GM23338 (cell line): ENCODE measurements around the gene VAPB. TPM values are rescaled to one million over a fixed set of nuclear protein-coding genes. Genes with fewer than 3 reads are reported as not detected.

Source experiments
- ATAC-seq: fragments of 200-7000 bp; cut with Tn5 transposase; 3 replicates; pipeline ENCODE4 v1.9.1; 2020
- DNase-seq: peaks from one replicate; pipeline ENCODE4 v3.0.0-alpha.2; 2015; ENCODE audit warnings: low spot score
- H2AFZ ChIP-seq: fragments of 200-600 bp; sonication (generic); 2 replicates; pipeline ENCODE4 v1.8.0; 2016; ENCODE audit warnings: antibody characterized with exemption, mild to moderate bottlenecking, moderate library complexity
- H3F3A ChIP-seq: fragments of 200-600 bp; sonication (generic); replicated peaks from 2 replicates; pipeline ENCODE4 v1.8.0; 2017; ENCODE audit warnings: antibody characterized with exemption, mixed run types, low read depth
- H3K27ac ChIP-seq: fragments of 200-600 bp; sonication (generic); 2 replicates; pipeline ENCODE4 v1.6.1; 2016; ENCODE audit warnings: low read depth
- H3K27me3 ChIP-seq: fragments of 200-600 bp; sonication (generic); 2 replicates; pipeline ENCODE4 v1.8.0; 2016; ENCODE audit warnings: mild to moderate bottlenecking, mixed run types, moderate library complexity; ENCODE audit not compliant: insufficient read depth
- H3K36me3 ChIP-seq: fragments of 200-600 bp; sonication (generic); 2 replicates; pipeline ENCODE4 v1.8.0; 2016; ENCODE audit warnings: mild to moderate bottlenecking; ENCODE audit not compliant: insufficient read depth
- H3K4me1 ChIP-seq: fragments of 200-600 bp; sonication (generic); 2 replicates; pipeline ENCODE4 v1.8.0; 2016; ENCODE audit warnings: mild to moderate bottlenecking, moderate library complexity; ENCODE audit not compliant: insufficient read depth
- H3K4me2 ChIP-seq: fragments of 200-600 bp; sonication (generic); 2 replicates; pipeline ENCODE4 v1.7.1; 2017; ENCODE audit warnings: mixed run types
- H3K4me3 ChIP-seq: fragments of 200-600 bp; sonication (generic); 2 replicates; pipeline ENCODE4 v1.6.1; 2016; ENCODE audit warnings: mixed run types
- H3K79me2 ChIP-seq: fragments of 200-600 bp; sonication (generic); replicated peaks from 2 replicates; pipeline ENCODE4 v1.8.0; 2017; ENCODE audit warnings: mild to moderate bottlenecking; ENCODE audit not compliant: insufficient read depth
- H3K9me2 ChIP-seq: fragments of 200-600 bp; sonication (generic); 2 replicates; pipeline ENCODE4 v1.8.0; 2017; ENCODE audit not compliant: insufficient read depth
- H4K20me1 ChIP-seq: fragments of 200-600 bp; sonication (generic); replicated peaks from 2 replicates; pipeline ENCODE4 v1.8.0; 2017; ENCODE audit warnings: mild to moderate bottlenecking; ENCODE audit not compliant: insufficient read depth
- H3K27ac Mint-ChIP-seq: 2 replicates; pipeline ENCODE4 v1.8.0; 2020; ENCODE audit warnings: inconsistent platforms, mild to moderate bottlenecking, moderate library complexity, mixed read lengths
- H3K27me3 Mint-ChIP-seq: 3 replicates; pipeline ENCODE4 v1.8.0; 2022; ENCODE audit warnings: low read depth, mild to moderate bottlenecking, moderate library complexity, mixed read lengths, inconsistent platforms; ENCODE audit not compliant: insufficient read depth, poor library complexity
- H3K36me3 Mint-ChIP-seq: 3 replicates; pipeline ENCODE4 v1.8.0; 2021; ENCODE audit warnings: low read depth, mild to moderate bottlenecking, inconsistent platforms, moderate library complexity, mixed read lengths
- H3K4me1 Mint-ChIP-seq: 3 replicates; pipeline ENCODE4 v1.8.0; 2020; ENCODE audit warnings: mild to moderate bottlenecking, inconsistent platforms, mixed read lengths
- H3K4me3 Mint-ChIP-seq: 3 replicates; pipeline ENCODE4 v1.8.0; 2021; ENCODE audit warnings: moderate library complexity, mild to moderate bottlenecking, inconsistent platforms, mixed read lengths
- H3K9me3 Mint-ChIP-seq: 3 replicates; pipeline ENCODE4 v1.8.0; 2020; ENCODE audit warnings: moderate library complexity, mild to moderate bottlenecking, inconsistent platforms, mixed read lengths
- CREB1 ChIP-seq: fragments of 250-450 bp; sonication (Bioruptor Pico); IDR thresholded peaks from 2 replicates; pipeline ENCODE4 v1.5.0; 2020; ENCODE audit warnings: low read depth, mild to moderate bottlenecking, moderate library complexity
- EZH2 ChIP-seq: fragments of 200-600 bp; sonication (generic); IDR thresholded peaks from one replicate; pipeline ENCODE4 v1.8.0; 2017; ENCODE audit warnings: antibody characterized with exemption, mild to moderate bottlenecking, low read depth; ENCODE audit not compliant: unreplicated experiment
- EZH2phosphoT487 ChIP-seq: fragments of 200-600 bp; sonication (generic); IDR thresholded peaks from one replicate; pipeline ENCODE4 v1.8.1; 2018; ENCODE audit warnings: antibody characterized with exemption; ENCODE audit not compliant: unreplicated experiment
- JUNB ChIP-seq: IDR thresholded peaks from one replicate; pipeline ENCODE4 v1.6.1; 2016; ENCODE audit warnings: antibody characterized with exemption; ENCODE audit not compliant: unreplicated experiment
- NANOG ChIP-seq: IDR thresholded peaks from 2 replicates; pipeline ENCODE4 v1.6.1; 2016; ENCODE audit warnings: antibody characterized with exemption, borderline replicate concordance
- POLR2AphosphoS5 ChIP-seq: IDR thresholded peaks from 2 replicates; pipeline ENCODE4 v1.6.1; 2016; ENCODE audit warnings: antibody characterized with exemption, low read depth
- STAT1 ChIP-seq: IDR thresholded peaks from one replicate; pipeline ENCODE4 v1.6.1; 2016; ENCODE audit warnings: antibody characterized with exemption; ENCODE audit not compliant: unreplicated experiment
- ZNF114 ChIP-seq: fragments of 250-450 bp; sonication (Bioruptor Pico); IDR thresholded peaks from 2 replicates; pipeline ENCODE4 v1.5.0; 2020; ENCODE audit warnings: mild to moderate bottlenecking, moderate library complexity
- ZNF331 ChIP-seq: fragments of 250-450 bp; sonication (Bioruptor Pico); IDR thresholded peaks from 2 replicates; pipeline ENCODE4 v1.5.0; 2020; ENCODE audit warnings: low read depth, mild to moderate bottlenecking, moderate library complexity
- polyA plus RNA-seq: library from polyadenylated mRNA; unstranded; fragments of >200 nt; fragmentation: Nextera tagmentation; extraction: Ambion mirVana; gene quantifications from 2 replicates; pipeline ENCODE4 v1.2.1, GENCODE V29; 2016
- total RNA-seq: library from RNA; depleted of rRNA; stranded (reverse); fragments of >200 nt; shearing (Covaris generic); gene quantifications from 2 replicates; pipeline ENCODE4 v1.2.3, GENCODE V29; 2014
- TF ChIP-seq, protein P1 (sequence below): IDR thresholded peaks from 2 replicates; pipeline ENCODE4 v1.6.1; 2016; ENCODE audit warnings: antibody characterized with exemption
- TF ChIP-seq, protein P2 (sequence below): fragments of 250-450 bp; sonication (Bioruptor Pico); IDR thresholded peaks from 2 replicates; pipeline ENCODE4 v1.5.0; 2020; ENCODE audit warnings: mild to moderate bottlenecking, moderate library complexity
- TF ChIP-seq, protein P3 (sequence below): IDR thresholded peaks from one replicate; pipeline ENCODE4 v1.6.1; 2018; ENCODE audit warnings: antibody characterized with exemption; ENCODE audit not compliant: unreplicated experiment
- TF ChIP-seq, protein P4 (sequence below), 2 experiments: fragments of 200-600 bp in 1 of 2; sonication (generic) in 1 of 2; conservative IDR thresholded peaks; 2 replicates each; pipeline versions ENCODE4 v1.5.1 to v1.6.1; 2016 to 2017; ENCODE audit warnings: antibody characterized with exemption in 2 of 2, low read depth in 2 of 2, mild to moderate bottlenecking in 2 of 2, moderate library complexity in 1 of 2

Gene VAPB
- total and polyA plus RNA-seq, 2 experiments from 2014 or later, result 18.8 to 22.9 TPM

DNA sequence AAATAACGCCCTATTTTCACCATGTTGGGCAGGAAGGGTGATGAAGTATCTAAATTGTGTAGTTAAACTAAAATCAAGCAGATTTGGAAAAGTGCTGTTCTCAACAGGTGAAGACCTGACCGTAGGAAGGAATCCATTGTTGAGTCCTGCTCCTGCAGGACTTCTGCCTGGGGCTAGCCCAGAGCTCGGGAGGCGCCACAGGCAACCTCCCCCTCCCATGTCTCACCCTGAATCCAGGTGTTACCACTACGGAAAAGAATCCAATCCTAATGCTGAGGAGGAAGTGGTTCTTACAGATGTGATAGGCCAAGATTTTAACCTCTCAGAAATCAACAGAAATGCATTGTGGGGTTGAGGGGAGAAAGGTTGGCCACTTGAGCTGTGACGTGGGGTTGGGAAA, 49.3 kb upstream of the VAPB start:
- Mint-ChIP-seq H3K4me3 (no peak overlapping the region), H3K4me1 (peaks cover 22% of the 10 kb centered on the region), H3K9me3 (no peaks in the 10 kb centered on the region), H3K27me3 (peaks cover 1% of the 10 kb centered on the region), H3K36me3 (peaks cover 11% of the 10 kb centered on the region; the same call in 2 of the 3 replicates), H3K27ac (no peak overlapping the region)
- Histone ChIP-seq H3K36me3 (no peaks in the 10 kb centered on the region), H3K9me2 (peaks cover 22% of the 10 kb centered on the region), H3K79me2 (peaks cover 29% of the 10 kb centered on the region), H3K4me1 (peaks cover 23% of the 10 kb centered on the region), H4K20me1 (no peaks in the 10 kb centered on the region), H3K27ac (no peak overlapping the region), H3K27me3 (no peaks in the 10 kb centered on the region), H2AFZ (no peak overlapping the region), H3K4me3 (no peak overlapping the region), H3F3A (0 out of 2 replicates have a peak, but pooled peaks cover 3% of the 10 kb centered on the region), H3K4me2 (no peak overlapping the region)
- TF ChIP-seq, protein P1, sequence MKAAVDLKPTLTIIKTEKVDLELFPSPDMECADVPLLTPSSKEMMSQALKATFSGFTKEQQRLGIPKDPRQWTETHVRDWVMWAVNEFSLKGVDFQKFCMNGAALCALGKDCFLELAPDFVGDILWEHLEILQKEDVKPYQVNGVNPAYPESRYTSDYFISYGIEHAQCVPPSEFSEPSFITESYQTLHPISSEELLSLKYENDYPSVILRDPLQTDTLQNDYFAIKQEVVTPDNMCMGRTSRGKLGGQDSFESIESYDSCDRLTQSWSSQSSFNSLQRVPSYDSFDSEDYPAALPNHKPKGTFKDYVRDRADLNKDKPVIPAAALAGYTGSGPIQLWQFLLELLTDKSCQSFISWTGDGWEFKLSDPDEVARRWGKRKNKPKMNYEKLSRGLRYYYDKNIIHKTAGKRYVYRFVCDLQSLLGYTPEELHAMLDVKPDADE, result no peak
- TF ChIP-seq, protein P2, sequence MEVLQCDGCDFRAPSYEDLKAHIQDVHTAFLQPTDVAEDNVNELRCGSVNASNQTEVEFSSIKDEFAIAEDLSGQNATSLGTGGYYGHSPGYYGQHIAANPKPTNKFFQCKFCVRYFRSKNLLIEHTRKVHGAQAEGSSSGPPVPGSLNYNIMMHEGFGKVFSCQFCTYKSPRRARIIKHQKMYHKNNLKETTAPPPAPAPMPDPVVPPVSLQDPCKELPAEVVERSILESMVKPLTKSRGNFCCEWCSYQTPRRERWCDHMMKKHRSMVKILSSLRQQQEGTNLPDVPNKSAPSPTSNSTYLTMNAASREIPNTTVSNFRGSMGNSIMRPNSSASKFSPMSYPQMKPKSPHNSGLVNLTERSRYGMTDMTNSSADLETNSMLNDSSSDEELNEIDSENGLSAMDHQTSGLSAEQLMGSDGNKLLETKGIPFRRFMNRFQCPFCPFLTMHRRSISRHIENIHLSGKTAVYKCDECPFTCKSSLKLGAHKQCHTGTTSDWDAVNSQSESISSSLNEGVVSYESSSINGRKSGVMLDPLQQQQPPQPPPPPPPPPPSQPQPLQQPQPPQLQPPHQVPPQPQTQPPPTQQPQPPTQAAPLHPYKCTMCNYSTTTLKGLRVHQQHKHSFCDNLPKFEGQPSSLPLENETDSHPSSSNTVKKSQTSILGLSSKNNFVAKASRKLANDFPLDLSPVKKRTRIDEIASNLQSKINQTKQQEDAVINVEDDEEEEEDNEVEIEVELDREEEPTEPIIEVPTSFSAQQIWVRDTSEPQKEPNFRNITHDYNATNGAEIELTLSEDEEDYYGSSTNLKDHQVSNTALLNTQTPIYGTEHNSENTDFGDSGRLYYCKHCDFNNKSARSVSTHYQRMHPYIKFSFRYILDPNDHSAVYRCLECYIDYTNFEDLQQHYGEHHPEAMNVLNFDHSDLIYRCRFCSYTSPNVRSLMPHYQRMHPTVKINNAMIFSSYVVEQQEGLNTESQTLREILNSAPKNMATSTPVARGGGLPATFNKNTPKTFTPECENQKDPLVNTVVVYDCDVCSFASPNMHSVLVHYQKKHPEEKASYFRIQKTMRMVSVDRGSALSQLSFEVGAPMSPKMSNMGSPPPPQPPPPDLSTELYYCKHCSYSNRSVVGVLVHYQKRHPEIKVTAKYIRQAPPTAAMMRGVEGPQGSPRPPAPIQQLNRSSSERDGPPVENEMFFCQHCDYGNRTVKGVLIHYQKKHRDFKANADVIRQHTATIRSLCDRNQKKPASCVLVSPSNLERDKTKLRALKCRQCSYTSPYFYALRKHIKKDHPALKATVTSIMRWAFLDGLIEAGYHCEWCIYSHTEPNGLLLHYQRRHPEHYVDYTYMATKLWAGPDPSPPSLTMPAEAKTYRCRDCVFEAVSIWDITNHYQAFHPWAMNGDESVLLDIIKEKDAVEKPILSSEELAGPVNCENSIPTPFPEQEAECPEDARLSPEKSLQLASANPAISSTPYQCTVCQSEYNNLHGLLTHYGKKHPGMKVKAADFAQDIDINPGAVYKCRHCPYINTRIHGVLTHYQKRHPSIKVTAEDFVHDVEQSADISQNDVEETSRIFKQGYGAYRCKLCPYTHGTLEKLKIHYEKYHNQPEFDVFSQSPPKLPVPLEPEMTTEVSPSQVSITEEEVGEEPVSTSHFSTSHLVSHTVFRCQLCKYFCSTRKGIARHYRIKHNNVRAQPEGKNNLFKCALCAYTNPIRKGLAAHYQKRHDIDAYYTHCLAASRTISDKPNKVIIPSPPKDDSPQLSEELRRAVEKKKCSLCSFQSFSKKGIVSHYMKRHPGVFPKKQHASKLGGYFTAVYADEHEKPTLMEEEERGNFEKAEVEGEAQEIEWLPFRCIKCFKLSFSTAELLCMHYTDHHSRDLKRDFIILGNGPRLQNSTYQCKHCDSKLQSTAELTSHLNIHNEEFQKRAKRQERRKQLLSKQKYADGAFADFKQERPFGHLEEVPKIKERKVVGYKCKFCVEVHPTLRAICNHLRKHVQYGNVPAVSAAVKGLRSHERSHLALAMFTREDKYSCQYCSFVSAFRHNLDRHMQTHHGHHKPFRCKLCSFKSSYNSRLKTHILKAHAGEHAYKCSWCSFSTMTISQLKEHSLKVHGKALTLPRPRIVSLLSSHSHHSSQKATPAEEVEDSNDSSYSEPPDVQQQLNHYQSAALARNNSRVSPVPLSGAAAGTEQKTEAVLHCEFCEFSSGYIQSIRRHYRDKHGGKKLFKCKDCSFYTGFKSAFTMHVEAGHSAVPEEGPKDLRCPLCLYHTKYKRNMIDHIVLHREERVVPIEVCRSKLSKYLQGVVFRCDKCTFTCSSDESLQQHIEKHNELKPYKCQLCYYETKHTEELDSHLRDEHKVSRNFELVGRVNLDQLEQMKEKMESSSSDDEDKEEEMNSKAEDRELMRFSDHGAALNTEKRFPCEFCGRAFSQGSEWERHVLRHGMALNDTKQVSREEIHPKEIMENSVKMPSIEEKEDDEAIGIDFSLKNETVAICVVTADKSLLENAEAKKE (CRISPR knock-in tag), result no peak
- TF ChIP-seq STAT1 (no peak), EZH2phosphoT487 (no peak), CREB1 (no peak), ZNF331 (no peak), POLR2AphosphoS5 (no peak), JUNB (no peak), ZNF114 (CRISPR knock-in tag) (no peak), EZH2 (no peak), NANOG (no peak)
- TF ChIP-seq, protein P3, sequence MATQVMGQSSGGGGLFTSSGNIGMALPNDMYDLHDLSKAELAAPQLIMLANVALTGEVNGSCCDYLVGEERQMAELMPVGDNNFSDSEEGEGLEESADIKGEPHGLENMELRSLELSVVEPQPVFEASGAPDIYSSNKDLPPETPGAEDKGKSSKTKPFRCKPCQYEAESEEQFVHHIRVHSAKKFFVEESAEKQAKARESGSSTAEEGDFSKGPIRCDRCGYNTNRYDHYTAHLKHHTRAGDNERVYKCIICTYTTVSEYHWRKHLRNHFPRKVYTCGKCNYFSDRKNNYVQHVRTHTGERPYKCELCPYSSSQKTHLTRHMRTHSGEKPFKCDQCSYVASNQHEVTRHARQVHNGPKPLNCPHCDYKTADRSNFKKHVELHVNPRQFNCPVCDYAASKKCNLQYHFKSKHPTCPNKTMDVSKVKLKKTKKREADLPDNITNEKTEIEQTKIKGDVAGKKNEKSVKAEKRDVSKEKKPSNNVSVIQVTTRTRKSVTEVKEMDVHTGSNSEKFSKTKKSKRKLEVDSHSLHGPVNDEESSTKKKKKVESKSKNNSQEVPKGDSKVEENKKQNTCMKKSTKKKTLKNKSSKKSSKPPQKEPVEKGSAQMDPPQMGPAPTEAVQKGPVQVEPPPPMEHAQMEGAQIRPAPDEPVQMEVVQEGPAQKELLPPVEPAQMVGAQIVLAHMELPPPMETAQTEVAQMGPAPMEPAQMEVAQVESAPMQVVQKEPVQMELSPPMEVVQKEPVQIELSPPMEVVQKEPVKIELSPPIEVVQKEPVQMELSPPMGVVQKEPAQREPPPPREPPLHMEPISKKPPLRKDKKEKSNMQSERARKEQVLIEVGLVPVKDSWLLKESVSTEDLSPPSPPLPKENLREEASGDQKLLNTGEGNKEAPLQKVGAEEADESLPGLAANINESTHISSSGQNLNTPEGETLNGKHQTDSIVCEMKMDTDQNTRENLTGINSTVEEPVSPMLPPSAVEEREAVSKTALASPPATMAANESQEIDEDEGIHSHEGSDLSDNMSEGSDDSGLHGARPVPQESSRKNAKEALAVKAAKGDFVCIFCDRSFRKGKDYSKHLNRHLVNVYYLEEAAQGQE, result no peak
- TF ChIP-seq, protein P4, sequence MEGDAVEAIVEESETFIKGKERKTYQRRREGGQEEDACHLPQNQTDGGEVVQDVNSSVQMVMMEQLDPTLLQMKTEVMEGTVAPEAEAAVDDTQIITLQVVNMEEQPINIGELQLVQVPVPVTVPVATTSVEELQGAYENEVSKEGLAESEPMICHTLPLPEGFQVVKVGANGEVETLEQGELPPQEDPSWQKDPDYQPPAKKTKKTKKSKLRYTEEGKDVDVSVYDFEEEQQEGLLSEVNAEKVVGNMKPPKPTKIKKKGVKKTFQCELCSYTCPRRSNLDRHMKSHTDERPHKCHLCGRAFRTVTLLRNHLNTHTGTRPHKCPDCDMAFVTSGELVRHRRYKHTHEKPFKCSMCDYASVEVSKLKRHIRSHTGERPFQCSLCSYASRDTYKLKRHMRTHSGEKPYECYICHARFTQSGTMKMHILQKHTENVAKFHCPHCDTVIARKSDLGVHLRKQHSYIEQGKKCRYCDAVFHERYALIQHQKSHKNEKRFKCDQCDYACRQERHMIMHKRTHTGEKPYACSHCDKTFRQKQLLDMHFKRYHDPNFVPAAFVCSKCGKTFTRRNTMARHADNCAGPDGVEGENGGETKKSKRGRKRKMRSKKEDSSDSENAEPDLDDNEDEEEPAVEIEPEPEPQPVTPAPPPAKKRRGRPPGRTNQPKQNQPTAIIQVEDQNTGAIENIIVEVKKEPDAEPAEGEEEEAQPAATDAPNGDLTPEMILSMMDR (conservative IDR thresholded peaks at IDR 0.05; ENCODE audit: low read depth in 2 of 2), result no peak
- DNase-seq (no peak), ATAC-seq (no peak)
